Kidney tubule cell (primary cell): ENCODE results near the gene CTNND2.

Source experiments
- DNase-seq: peaks from one replicate; pipeline ENCODE4 v3.0.0-alpha.2; 2018; ENCODE audit warnings: low spot score

Gene CTNND2

GRCh38 chr5:11164531-11165294 is 739.5 kb downstream of the CTNND2 start:
- DNase-seq = no peak

- no peak for DNase-seq
These were observed 747.1 kb downstream of the CTNND2 start for GRCh38 chr5:11157132-11157531.

- DNase-seq = no peak
These were observed 750.4 kb downstream of the CTNND2 start for GRCh38 chr5:11153670-11154382.

GRCh38 chr5:11152368-11152767 is 751.9 kb downstream of the CTNND2 start:
- DNase-seq = no peak

GRCh38 chr5:11150976-11151375 is 753.3 kb downstream of the CTNND2 start:
- no peak for DNase-seq

GRCh38 chr5:11148810-11149539 is 755.3 kb downstream of the CTNND2 start:
- DNase-seq = peak; percentile 15

GRCh38 chr5:11146171-11146570 is 758.1 kb downstream of the CTNND2 start:
- no peak for DNase-seq

GRCh38 chr5:11143456-11144267 is 760.6 kb downstream of the CTNND2 start:
- DNase-seq = peak; percentile 25

- no peak for DNase-seq
These were observed 764.9 kb downstream of the CTNND2 start for GRCh38 chr5:11139217-11139865.

- DNase-seq = no peak
These were observed 774.1 kb downstream of the CTNND2 start for GRCh38 chr5:11130131-11130530.

- DNase-seq = no peak
These were observed 776.2 kb downstream of the CTNND2 start for GRCh38 chr5:11128021-11128420.

GRCh38 chr5:11126844-11127243 is 777.4 kb downstream of the CTNND2 start:
- DNase-seq = no peak

GRCh38 chr5:11121885-11122284 is 782.4 kb downstream of the CTNND2 start:
- no peak for DNase-seq

- DNase-seq = peak; percentile 15
These were observed 794.1 kb downstream of the CTNND2 start for GRCh38 chr5:11110128-11110527.

GRCh38 chr5:11105696-11106095 is 798.5 kb downstream of the CTNND2 start:
- DNase-seq = no peak

GRCh38 chr5:11104651-11105112 is 799.6 kb downstream of the CTNND2 start:
- DNase-seq = no peak

GRCh38 chr5:11104210-11104609 is 800.0 kb downstream of the CTNND2 start:
- no peak for DNase-seq

- DNase-seq = peak; percentile 28
These were observed 820.1 kb downstream of the CTNND2 start for GRCh38 chr5:11084111-11084510.

GRCh38 chr5:11082404-11082945 is 821.8 kb downstream of the CTNND2 start:
- no peak for DNase-seq

GRCh38 chr5:11076945-11077613 is 827.2 kb downstream of the CTNND2 start:
- peak; percentile 90 for DNase-seq
